NB4 (cell line): ENCODE results near the gene FHIT.

Source experiments
- MYC ChIP-seq: IDR thresholded peaks from 2 replicates; pipeline ENCODE4 v1.6.1; 2011; ENCODE audit warnings: low read depth, low read length
- POLR2A ChIP-seq: IDR thresholded peaks from 2 replicates; pipeline ENCODE4 v1.6.1; 2011; ENCODE audit warnings: mild to moderate bottlenecking; ENCODE audit not compliant: insufficient read length; ENCODE audit errors: extremely low read depth
- TF ChIP-seq, protein P1 (sequence below): IDR thresholded peaks from one replicate; pipeline ENCODE4 v1.5.1; 2012; ENCODE audit warnings: low read depth, low read length

DNA sequence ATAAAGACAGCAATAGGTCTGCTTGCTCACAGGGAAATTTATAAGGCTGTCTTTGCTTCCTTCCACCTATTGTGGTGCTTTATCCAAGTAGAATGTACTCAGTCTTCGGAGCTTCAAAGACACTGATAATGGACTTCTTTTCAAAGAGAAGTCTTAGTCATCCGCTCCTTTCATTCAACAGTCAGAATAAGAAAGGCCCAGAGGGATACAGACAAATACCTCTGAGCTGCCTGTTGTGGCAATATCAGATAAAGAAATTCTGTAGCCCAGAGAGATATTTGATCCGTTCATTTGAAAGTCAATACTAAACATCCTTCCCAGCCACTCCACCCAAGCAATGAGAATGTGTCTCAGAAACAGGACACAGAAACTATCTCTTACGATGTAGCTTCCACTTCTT is 110.0 kb downstream of the FHIT start:
- TF ChIP-seq, protein P1, sequence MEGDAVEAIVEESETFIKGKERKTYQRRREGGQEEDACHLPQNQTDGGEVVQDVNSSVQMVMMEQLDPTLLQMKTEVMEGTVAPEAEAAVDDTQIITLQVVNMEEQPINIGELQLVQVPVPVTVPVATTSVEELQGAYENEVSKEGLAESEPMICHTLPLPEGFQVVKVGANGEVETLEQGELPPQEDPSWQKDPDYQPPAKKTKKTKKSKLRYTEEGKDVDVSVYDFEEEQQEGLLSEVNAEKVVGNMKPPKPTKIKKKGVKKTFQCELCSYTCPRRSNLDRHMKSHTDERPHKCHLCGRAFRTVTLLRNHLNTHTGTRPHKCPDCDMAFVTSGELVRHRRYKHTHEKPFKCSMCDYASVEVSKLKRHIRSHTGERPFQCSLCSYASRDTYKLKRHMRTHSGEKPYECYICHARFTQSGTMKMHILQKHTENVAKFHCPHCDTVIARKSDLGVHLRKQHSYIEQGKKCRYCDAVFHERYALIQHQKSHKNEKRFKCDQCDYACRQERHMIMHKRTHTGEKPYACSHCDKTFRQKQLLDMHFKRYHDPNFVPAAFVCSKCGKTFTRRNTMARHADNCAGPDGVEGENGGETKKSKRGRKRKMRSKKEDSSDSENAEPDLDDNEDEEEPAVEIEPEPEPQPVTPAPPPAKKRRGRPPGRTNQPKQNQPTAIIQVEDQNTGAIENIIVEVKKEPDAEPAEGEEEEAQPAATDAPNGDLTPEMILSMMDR, result no peak
- TF ChIP-seq MYC (no peak), POLR2A (no peak)
